ENCODE measurements around the gene OTOP3.

Gene OTOP3

DNA sequence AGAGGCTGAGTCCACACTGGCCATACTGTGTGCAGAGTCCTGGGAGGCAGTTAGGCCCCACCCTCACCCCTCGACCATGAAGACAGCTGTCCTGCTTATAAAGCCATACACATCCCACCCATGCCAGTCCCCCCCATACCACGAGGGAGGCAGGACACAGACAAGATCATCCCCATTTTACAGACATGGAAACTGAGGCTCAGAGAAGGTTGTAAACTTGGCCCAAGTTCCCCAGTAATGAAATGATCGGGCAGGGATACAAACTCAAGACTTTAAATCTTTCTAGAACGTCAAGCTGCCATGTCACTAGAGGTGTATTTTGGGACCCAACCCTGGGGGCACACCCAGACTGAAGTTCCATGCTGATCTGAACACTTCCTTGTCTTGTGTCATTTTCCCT is 20.4 kb downstream of the OTOP3 start:
- H2AFZ ChIP-seq (ENCODE audit: low read depth, low read length, severe bottlenecking), result no peak overlapping the region
- H3K9me2 ChIP-seq (replicated peaks; ENCODE audit: insufficient read depth, low read length), result no peaks in the 10 kb centered on the region
- H3K27me3 ChIP-seq (ENCODE audit: low read length), result no peaks in the 10 kb centered on the region
- TF ChIP-seq EZH2phosphoT487 (conservative IDR thresholded peaks at IDR 0.05; ENCODE audit: low read length), result no peak
- TF ChIP-seq, protein P1, sequence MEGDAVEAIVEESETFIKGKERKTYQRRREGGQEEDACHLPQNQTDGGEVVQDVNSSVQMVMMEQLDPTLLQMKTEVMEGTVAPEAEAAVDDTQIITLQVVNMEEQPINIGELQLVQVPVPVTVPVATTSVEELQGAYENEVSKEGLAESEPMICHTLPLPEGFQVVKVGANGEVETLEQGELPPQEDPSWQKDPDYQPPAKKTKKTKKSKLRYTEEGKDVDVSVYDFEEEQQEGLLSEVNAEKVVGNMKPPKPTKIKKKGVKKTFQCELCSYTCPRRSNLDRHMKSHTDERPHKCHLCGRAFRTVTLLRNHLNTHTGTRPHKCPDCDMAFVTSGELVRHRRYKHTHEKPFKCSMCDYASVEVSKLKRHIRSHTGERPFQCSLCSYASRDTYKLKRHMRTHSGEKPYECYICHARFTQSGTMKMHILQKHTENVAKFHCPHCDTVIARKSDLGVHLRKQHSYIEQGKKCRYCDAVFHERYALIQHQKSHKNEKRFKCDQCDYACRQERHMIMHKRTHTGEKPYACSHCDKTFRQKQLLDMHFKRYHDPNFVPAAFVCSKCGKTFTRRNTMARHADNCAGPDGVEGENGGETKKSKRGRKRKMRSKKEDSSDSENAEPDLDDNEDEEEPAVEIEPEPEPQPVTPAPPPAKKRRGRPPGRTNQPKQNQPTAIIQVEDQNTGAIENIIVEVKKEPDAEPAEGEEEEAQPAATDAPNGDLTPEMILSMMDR (IDR thresholded peaks at IDR 0.05; ENCODE audit: insufficient read depth, low read length, poor library complexity, severe bottlenecking), result no peak
- no peak overlapping the region for H3K4me2 ChIP-seq (ENCODE audit: low read depth, low read length, poor library complexity, severe bottlenecking)
- H4K20me1 ChIP-seq (ENCODE audit: low read depth, low read length), result no peaks in the 10 kb centered on the region
- no peaks in the 10 kb centered on the region for H3F3A ChIP-seq (ENCODE audit: insufficient read depth)
- H3K36me3 ChIP-seq (ENCODE audit: low read length), result no peaks in the 10 kb centered on the region
- H3K4me3 ChIP-seq (ENCODE audit: insufficient read depth, low read length, poor library complexity, severe bottlenecking), result no peak overlapping the region
- H3K27ac ChIP-seq (ENCODE audit: low read depth, low read length), result no peak overlapping the region
- H3K9me3 ChIP-seq (ENCODE audit: insufficient read depth, low read length), result no peaks in the 10 kb centered on the region
- H3K79me2 ChIP-seq (ENCODE audit: insufficient read depth, low read length), result no peaks in the 10 kb centered on the region
- no peak overlapping the region for H3K9ac ChIP-seq (ENCODE audit: low read length)

DNA sequence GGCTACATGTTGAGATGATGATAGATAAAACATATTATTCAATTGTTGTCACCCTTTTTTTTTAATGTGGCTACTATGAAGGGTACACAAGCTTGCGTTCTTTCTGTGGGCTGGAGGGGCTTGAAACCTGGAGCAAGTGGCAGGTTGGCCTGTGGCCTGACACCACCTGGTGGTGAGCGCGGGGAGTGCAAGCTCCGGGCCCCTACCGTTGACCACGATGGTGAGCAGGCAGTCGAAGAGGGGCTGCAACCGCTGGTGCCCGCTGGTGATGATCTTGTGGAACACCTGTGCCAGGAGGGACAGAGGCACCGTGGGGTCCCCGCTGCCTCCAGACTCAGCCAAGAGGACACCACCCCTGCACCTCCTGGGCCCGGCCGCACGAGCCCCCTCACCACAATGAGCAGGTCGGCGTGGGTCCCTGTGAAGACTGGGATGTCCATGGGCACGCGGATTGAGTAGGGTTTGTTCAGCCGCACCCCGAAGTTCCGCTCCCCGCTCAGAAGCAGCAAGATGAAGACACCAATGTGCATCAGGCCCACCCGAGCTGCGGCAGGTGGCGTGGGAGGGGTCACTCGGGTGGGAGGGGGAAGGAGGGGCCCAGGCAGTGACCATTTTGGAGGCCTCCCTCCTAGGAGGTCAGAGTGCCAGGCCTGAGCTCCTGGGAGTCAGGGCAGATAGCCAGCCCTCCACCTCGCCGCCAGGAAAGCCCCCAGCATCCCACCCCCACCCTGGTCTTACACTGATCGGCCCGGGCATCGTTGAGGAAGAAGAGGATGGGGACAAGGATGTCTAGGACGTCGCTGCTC is 22.4 kb downstream of the OTOP3 start:
- Histone ChIP-seq H3K36me3 (ENCODE audit: low read length) (no peaks in the 10 kb centered on the region), H3K4me3 (ENCODE audit: insufficient read depth, low read length, poor library complexity, severe bottlenecking) (no peak overlapping the region), H2AFZ (ENCODE audit: low read depth, low read length, severe bottlenecking) (no peak overlapping the region), H3K9me3 (ENCODE audit: insufficient read depth, low read length) (no peaks in the 10 kb centered on the region), H3K27me3 (ENCODE audit: low read length) (no peaks in the 10 kb centered on the region), H3K9me2 (replicated peaks; ENCODE audit: insufficient read depth, low read length) (no peaks in the 10 kb centered on the region), H3F3A (ENCODE audit: insufficient read depth) (no peaks in the 10 kb centered on the region), H3K9ac (ENCODE audit: low read length) (no peak overlapping the region), H3K4me2 (ENCODE audit: low read depth, low read length, poor library complexity, severe bottlenecking) (no peak overlapping the region), H4K20me1 (ENCODE audit: low read depth, low read length) (no peaks in the 10 kb centered on the region), H3K27ac (ENCODE audit: low read depth, low read length) (no peak overlapping the region), H3K79me2 (ENCODE audit: insufficient read depth, low read length) (no peaks in the 10 kb centered on the region)
- no peak for TF ChIP-seq EZH2phosphoT487 (conservative IDR thresholded peaks at IDR 0.05; ENCODE audit: low read length)
- TF ChIP-seq, protein P1 (IDR thresholded peaks at IDR 0.05; ENCODE audit: insufficient read depth, low read length, poor library complexity, severe bottlenecking), result peak; percentile 91

DNA sequence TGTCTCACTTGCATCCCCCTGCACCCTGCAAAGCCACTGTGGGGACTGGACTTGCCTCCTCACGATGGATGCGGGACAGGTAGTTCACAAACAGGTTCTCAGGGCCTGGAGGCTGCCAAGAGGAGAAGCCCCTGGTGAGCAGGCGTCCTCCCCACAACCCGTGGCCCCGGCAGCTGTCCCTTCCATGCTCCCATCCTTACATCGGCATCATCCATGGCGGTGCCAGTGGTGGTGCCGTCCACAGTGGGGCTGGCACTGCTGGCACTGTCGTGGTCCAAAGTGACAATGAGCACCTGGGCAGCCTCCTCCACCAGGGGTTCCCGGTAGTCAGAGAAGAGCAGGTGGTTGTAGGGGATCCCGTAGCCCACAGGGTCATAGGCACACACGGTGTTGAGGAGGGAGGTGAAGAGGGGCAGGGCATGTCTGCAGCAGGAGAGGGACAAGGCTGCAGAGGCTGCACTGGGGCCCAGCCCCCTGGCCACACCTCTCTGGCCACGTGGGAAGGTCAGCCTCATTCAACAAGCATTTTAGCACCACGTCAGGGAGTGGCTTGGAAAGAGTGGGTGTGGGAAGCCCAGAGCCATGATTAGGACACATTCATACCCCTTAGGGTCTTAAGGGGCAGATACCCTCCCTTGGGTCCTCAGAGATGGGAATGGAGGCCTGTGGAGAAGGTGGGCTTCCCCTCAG is 24.3 kb downstream of the OTOP3 start:
- Histone ChIP-seq H3K9me3 (ENCODE audit: insufficient read depth, low read length) (no peaks in the 10 kb centered on the region), H3K4me2 (ENCODE audit: low read depth, low read length, poor library complexity, severe bottlenecking) (no peak overlapping the region), H3K79me2 (ENCODE audit: insufficient read depth, low read length) (no peaks in the 10 kb centered on the region), H2AFZ (ENCODE audit: low read depth, low read length, severe bottlenecking) (no peak overlapping the region), H3K9ac (ENCODE audit: low read length) (no peak overlapping the region), H3F3A (ENCODE audit: insufficient read depth) (no peaks in the 10 kb centered on the region), H3K27me3 (ENCODE audit: low read length) (no peaks in the 10 kb centered on the region), H4K20me1 (ENCODE audit: low read depth, low read length) (no peaks in the 10 kb centered on the region), H3K36me3 (ENCODE audit: low read length) (no peaks in the 10 kb centered on the region), H3K9me2 (replicated peaks; ENCODE audit: insufficient read depth, low read length) (no peaks in the 10 kb centered on the region), H3K4me3 (ENCODE audit: insufficient read depth, low read length, poor library complexity, severe bottlenecking) (no peak overlapping the region), H3K27ac (ENCODE audit: low read depth, low read length) (no peak overlapping the region)
- TF ChIP-seq, protein P1 (IDR thresholded peaks at IDR 0.05; ENCODE audit: insufficient read depth, low read length, poor library complexity, severe bottlenecking), result no peak
- no peak for TF ChIP-seq EZH2phosphoT487 (conservative IDR thresholded peaks at IDR 0.05; ENCODE audit: low read length)

Measured in SU-DHL-6 (cell line).